ENCODE data around the gene LRP1. TPM values are rescaled to one million over a fixed set of nuclear protein-coding genes. Genes with fewer than 3 reads are reported as not detected.

The LRP1 gene
- total and polyA plus RNA-seq, 8 donors: 12.2 to 89.4 (median 24.1) TPM

DNA sequence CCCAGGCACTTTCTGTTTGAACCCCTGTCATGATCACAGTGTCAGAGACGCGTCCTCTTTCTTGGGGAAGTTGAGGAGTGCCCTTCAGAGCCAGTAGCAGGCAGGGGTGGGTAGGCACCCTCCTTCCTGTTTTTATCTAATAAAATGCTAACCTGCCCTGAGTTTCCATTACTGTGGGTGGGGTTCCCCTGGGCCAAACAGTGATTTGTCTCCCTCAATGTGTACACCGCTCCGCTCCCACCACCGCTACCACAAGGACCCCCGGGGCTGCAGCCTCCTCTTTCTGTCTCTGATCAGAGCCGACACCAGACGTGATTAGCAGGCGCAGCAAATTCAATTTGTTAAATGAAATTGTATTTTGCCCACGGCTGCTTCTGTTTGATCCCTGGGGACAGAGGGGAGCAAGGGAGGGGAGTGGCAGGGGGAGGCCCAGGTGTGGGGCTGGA, 106.3 kb downstream of the LRP1 start:
- intact Hi-C loops (cut with DNase I): no loop called here
- FAIRE-seq (no peak), DNase-seq (no peak), ATAC-seq (no peak)
- WGBS, 2 donors: 92% methylated on average over 10 of the region's 10 CpGs
- H3K27me3 ChIP-seq: no peaks in the 10 kb centered on the region
- H3K36me3 ChIP-seq: peaks cover 3 to 25% (median 7%) of the 10 kb centered on the region in 3 donors
- H3K27ac ChIP-seq: no peak overlapping the region
- H3K4me3 ChIP-seq: no peak overlapping the region
- H3K9me3 ChIP-seq: no peaks in the 10 kb centered on the region
- H3K4me1 ChIP-seq: peaks cover 0 to 21% (median 13%) of the 10 kb centered on the region in 3 donors
- TF ChIP-seq, protein P1, sequence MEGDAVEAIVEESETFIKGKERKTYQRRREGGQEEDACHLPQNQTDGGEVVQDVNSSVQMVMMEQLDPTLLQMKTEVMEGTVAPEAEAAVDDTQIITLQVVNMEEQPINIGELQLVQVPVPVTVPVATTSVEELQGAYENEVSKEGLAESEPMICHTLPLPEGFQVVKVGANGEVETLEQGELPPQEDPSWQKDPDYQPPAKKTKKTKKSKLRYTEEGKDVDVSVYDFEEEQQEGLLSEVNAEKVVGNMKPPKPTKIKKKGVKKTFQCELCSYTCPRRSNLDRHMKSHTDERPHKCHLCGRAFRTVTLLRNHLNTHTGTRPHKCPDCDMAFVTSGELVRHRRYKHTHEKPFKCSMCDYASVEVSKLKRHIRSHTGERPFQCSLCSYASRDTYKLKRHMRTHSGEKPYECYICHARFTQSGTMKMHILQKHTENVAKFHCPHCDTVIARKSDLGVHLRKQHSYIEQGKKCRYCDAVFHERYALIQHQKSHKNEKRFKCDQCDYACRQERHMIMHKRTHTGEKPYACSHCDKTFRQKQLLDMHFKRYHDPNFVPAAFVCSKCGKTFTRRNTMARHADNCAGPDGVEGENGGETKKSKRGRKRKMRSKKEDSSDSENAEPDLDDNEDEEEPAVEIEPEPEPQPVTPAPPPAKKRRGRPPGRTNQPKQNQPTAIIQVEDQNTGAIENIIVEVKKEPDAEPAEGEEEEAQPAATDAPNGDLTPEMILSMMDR (IDR thresholded peaks at IDR 0.05): no peak

DNA sequence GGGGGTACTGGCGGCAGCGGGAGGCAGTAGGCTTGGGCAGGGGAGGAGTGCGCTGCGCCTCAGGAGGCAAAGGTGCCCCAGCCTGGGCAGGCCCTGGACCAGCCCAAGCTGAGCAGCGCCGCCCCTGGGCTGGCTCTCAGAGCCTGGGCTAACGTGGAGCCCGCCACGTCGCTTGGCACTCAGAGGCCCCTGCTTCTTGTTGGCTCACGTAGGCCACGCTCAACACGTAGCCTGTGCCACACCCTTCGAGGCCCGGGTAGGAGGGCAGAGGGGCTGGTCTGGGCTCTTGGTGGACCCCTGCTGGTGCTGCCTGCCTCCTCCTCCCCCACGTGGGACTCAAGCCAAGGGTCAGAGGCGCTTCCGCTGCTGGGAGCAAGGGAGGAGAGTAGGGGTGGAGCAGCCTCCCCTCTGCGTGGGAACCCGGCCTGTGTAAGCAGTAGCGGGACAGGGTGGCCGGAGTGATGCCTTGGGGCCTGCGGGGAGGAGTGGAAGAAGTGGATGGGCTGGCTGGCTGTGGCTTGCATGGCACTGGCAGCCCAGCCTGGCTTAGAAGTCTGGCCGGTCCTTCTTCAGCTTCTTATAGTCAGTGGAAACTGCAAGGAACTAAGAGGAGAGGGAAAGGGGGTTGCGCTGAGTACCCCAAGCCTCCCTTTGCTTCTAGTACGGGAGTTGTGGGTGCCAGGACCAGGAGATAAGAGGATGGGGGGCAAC, 106.9 kb downstream of the LRP1 start:
- intact Hi-C loops (cut with DNase I): no loop called here
- FAIRE-seq (no peak), ATAC-seq (no peak), DNase-seq (peak in 2 of 6 donors; percentile 49 to 74)
- H3K36me3 ChIP-seq: peaks cover 3 to 25% (median 7%) of the 10 kb centered on the region in 3 donors
- no peak overlapping the region for H3K27ac ChIP-seq
- no peaks in the 10 kb centered on the region for H3K27me3 ChIP-seq
- TF ChIP-seq, protein P1 (IDR thresholded peaks at IDR 0.05): no peak
- H3K9me3 ChIP-seq: no peaks in the 10 kb centered on the region
- WGBS, 2 donors: 75 to 78% methylated on average over 22 to 26 of the region's 26 CpGs
- peaks cover 0 to 25% (median 13%) of the 10 kb centered on the region in 3 donors for H3K4me1 ChIP-seq
- H3K4me3 ChIP-seq: no peak overlapping the region

DNA sequence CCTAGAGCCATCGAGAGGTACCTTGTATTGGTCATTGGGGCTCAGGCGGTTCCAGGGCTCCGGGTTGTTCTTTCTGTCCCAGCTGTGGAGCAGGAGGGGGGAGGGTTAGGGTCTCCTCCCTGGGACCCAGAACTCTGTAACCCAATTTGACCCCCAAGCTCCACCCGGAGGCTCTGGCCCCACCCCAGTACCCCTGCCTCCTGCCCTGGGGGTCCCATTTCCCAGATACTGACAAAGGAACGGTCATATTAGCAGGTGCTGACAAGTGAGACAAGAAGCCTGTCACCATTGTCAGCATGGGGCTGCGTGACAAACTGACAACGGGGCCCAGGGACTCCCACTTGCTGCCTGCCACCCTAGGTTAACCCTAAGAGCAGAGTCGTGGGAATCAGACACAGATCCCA, 107.4 kb downstream of the LRP1 start:
- Histone ChIP-seq H3K27ac (no peak overlapping the region), H3K4me1 (peaks cover 0 to 21% (median 10%) of the 10 kb centered on the region in 3 donors)
- 76 to 80% methylated on average over 8 of the region's 8 CpGs for WGBS, 2 donors

DNA sequence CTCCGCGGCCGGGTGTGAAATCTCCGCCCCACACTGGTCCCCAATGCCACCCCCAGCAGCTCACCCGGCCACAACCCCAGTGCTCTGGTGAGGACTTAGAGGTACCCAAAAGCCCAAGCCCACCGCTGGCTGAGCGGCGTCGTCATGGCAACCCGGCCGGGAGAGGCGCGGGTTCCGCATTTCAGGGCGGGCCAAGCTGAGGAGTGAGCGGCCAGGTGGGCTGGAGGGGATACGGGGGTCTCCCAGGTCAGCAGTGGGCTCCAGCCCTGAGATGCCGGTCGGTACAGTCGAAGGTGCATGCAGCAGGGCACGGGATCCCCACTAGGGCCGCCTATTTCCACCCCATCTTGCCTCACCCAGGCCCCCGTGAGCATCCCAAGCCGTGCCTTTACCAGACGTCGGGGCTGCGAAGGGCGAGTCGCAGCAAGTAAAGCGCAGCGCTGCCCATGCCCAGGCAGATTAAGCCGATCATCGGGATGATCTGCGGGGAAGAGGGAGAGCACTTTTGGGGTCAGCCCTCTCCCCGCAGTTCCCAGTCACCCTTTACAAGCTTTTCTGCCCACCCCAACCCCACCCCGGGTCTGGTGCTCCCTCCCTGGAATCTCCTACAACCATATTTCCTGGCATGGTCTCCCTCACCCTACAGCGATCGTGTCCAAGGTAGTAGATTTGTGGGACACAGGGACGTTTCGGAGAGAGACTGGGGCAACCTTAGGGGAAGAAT, 108.1 kb downstream of the LRP1 start:
- intact Hi-C loops (cut with DNase I): no loop called here
- Histone ChIP-seq H3K27me3 (peaks cover 0 to 4% (median 0%) of the 10 kb centered on the region in 4 donors), H3K4me1 (peaks cover 0 to 22% (median 4%) of the 10 kb centered on the region in 3 donors), H3K9me3 (no peaks in the 10 kb centered on the region), H3K4me3 (no peak overlapping the region), H3K36me3 (peaks cover 3 to 25% (median 7%) of the 10 kb centered on the region in 3 donors), H3K27ac (no peak overlapping the region)
- TF ChIP-seq, protein P1 (IDR thresholded peaks at IDR 0.05): no peak
- 49 to 54% methylated on average over 39 to 40 of the region's 40 CpGs for WGBS, 2 donors
- FAIRE-seq (no peak), ATAC-seq (no peak), DNase-seq (peak in 2 of 6 donors; percentile 32 to 72)

More for the DNA sequence above, 107.4 kb downstream of the LRP1 start:
- intact Hi-C loops (cut with DNase I): no loop called here
- Histone ChIP-seq H3K27me3 (no peaks in the 10 kb centered on the region), H3K4me3 (no peak overlapping the region), H3K9me3 (no peaks in the 10 kb centered on the region), H3K36me3 (peaks cover 3 to 25% (median 7%) of the 10 kb centered on the region in 3 donors)
- ATAC-seq (no peak), DNase-seq (peak in 1 of 6 donors; percentile 39), FAIRE-seq (no peak)
- TF ChIP-seq, protein P1 (IDR thresholded peaks at IDR 0.05): no peak

Data from pancreas (tissue), 10 donors.